Stomach smooth muscle (tissue), 2 donors: Measurements from ENCODE around the gene LTBP4.

Experiments
- H3K27ac ChIP-seq: one replicate; pipeline ENCODE4 v1.7.0; 2013; ENCODE audit warnings: mild to moderate bottlenecking, low read length, inconsistent platforms
- H3K27me3 ChIP-seq, 2 donors: one replicate each; pipeline ENCODE4 v1.7.0; 2013; ENCODE audit warnings: low read length in 2 of 2; ENCODE audit not compliant: insufficient read depth in 2 of 2, control insufficient read depth in 1 of 2
- H3K36me3 ChIP-seq, 2 donors: one replicate each; pipeline ENCODE4 v1.7.0; 2013; ENCODE audit warnings: low read length in 2 of 2; ENCODE audit not compliant: control insufficient read depth in 2 of 2, insufficient read depth in 2 of 2
- H3K4me1 ChIP-seq: one replicate; pipeline ENCODE4 v1.7.0; 2013; ENCODE audit warnings: low read length; ENCODE audit not compliant: control insufficient read depth, insufficient read depth
- H3K4me3 ChIP-seq, 2 donors: one replicate each; pipeline ENCODE4 v1.7.0; 2013; ENCODE audit warnings: low read length in 2 of 2
- H3K9ac ChIP-seq, 2 donors: one replicate each; pipeline ENCODE4 v1.7.0; 2013; ENCODE audit warnings: low read length in 2 of 2, mild to moderate bottlenecking in 1 of 2
- H3K9me3 ChIP-seq, 2 donors: one replicate each; pipeline ENCODE4 v1.7.0; 2013; ENCODE audit warnings: low read length in 2 of 2; ENCODE audit not compliant: control insufficient read depth in 2 of 2
- donor health status: healthy.
- donor health status: Pancreatic carcinoma.

LTBP4 gene

DNA sequence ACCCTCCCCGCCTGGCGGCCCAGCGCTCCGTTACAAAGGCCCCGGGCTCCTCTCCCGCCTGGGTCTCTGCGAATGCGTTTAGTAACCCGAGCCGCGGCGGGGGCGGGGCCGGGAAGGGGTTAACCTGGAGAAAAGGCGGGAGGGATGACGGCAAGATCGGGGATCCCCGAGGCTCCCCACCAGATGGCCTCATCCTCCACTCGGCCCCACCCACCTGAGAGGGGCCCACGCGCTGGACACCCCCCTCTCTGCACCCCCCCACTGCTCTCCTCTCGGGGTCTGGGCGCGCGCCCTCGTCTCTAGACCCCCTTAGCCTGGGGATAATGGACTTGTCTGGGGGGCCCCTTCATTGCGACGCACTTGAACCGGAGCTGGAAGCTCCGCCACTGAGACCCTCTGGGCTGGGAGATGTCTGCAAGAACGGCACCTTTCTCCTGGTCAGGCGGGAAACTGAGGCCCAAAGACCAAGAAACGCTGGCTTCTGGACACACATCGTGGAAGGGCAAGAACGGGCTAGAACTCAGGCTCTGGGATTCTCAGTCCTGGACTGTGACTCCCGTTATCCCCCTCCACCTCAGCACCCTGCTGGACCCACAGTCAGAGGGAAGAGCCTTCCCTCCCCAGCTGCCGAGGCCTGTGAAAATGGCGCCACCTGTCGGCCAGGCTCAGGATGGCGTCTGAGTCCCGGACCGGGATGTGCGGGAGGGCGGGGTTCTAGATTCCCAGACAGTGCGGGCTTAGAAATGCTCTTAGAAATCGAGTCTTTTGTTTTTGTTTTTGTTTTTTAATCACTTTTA lies 2.9 kb upstream of the LTBP4 start:
- no peak overlapping the region for H3K9ac ChIP-seq
- H3K27ac ChIP-seq = no peak overlapping the region
- H3K9me3 ChIP-seq = no peaks in the 10 kb centered on the region
- peaks cover 17 to 45% of the 10 kb centered on the region in 2 donors for H3K27me3 ChIP-seq
- H3K4me1 ChIP-seq = peaks cover 51% of the 10 kb centered on the region
- H3K4me3 ChIP-seq = peak overlapping the region in 1 of 2 donors; percentile 62
- no peaks in the 10 kb centered on the region for H3K36me3 ChIP-seq

DNA sequence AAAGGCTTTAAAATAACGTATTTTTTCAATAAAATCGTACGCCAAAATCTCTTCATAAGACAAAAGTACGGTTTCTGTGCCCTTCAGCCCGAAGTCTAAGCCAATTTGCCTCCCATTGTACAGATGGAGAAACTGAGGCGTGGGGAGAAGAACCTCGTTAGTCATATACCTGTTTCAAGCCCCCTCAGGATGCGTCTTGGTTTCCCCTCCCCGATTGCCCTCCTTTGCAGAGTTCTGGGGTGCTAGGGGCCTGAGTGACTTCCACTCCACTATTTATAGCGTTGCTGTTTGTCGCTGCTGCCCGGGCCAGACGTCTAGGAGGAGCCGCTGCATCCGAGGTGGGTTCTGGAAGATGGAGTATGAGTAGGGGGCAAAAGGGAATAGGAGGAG lies 2.3 kb upstream of the LTBP4 start:
- H3K4me3 ChIP-seq = no peak overlapping the region
- H3K27ac ChIP-seq = no peak overlapping the region
- no peak overlapping the region for H3K9ac ChIP-seq
- H3K9me3 ChIP-seq = no peaks in the 10 kb centered on the region
- H3K27me3 ChIP-seq = peaks cover 17 to 45% of the 10 kb centered on the region in 2 donors
- peaks cover 51% of the 10 kb centered on the region for H3K4me1 ChIP-seq
- no peaks in the 10 kb centered on the region for H3K36me3 ChIP-seq

DNA sequence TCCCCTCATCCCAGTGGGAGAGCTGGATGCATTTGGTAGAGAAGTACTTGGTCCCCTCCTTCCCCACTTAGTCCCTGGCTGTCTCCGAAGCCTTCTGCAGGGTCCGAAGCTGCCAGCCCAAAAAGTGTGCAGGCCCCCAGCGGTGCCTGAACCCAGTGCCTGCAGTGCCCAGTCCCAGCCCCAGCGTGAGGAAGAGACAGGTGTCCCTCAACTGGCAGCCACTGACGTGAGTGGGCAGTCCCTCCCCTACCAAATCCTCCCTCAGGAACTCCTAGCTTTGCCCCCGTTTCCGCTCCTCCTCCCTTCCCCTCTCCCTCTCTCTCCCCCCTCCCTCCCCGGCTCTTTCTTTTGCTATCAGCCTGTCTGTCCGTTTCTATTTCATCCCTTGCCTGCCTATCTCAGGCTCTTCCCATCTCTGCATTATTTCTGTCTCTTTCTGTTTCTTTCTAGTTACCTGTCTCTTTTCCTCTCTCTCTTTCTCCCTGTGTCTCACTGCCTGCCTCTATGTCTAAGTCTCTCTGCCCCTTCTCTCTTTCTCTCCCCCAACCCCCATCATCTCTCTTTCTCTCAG lies 1.8 kb upstream of the LTBP4 start:
- H3K4me1 ChIP-seq = peaks cover 56% of the 10 kb centered on the region
- H3K27ac ChIP-seq = peak overlapping the region; percentile 24
- peak overlapping the region in 1 of 2 donors; percentile 47 for H3K4me3 ChIP-seq
- H3K9me3 ChIP-seq = no peaks in the 10 kb centered on the region
- no peaks in the 10 kb centered on the region for H3K36me3 ChIP-seq
- H3K9ac ChIP-seq = no peak overlapping the region
- peaks cover 16 to 43% of the 10 kb centered on the region in 2 donors for H3K27me3 ChIP-seq

DNA sequence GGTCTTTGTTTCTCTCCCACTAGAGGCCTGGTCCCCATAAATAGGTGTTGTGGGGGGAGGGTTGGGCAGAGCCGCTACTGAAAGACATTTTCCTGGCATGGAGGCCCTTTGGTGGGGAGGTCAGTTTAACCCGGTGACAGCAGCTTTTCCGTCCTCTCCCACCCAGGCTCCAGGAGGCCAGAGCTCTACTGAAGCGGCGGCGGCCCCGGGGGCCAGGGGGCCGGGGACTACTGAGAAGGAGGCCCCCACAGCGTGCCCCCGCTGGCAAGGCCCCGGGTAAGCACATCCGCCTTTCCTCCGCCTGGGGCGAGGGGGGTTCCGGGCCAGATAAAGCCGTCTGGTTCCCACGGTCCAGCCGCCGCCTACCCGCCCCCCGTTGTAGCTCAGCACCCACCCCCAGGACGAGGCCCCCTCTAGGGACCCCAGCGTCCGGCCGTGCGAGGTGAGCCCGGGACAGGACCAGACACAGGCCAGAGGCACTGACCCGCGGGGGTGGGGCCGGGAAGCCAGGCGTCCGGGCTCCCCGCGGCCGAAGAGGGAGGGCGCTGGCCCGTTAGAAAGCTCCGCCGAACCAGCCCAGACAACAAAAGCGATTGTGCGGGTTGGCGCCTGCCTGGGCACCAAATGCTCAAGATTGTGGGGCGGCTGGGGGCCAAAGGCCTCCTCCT lies 1.1 kb upstream of the LTBP4 start:
- H3K4me1 ChIP-seq = peaks cover 62% of the 10 kb centered on the region
- no peaks in the 10 kb centered on the region for H3K36me3 ChIP-seq
- peaks cover 15 to 43% of the 10 kb centered on the region in 2 donors for H3K27me3 ChIP-seq
- no peaks in the 10 kb centered on the region for H3K9me3 ChIP-seq
- peak overlapping the region in 1 of 2 donors; percentile 47 for H3K4me3 ChIP-seq
- peak overlapping the region; percentile 53 for H3K27ac ChIP-seq
- H3K9ac ChIP-seq = peak overlapping the region in 1 of 2 donors; percentile 21

DNA sequence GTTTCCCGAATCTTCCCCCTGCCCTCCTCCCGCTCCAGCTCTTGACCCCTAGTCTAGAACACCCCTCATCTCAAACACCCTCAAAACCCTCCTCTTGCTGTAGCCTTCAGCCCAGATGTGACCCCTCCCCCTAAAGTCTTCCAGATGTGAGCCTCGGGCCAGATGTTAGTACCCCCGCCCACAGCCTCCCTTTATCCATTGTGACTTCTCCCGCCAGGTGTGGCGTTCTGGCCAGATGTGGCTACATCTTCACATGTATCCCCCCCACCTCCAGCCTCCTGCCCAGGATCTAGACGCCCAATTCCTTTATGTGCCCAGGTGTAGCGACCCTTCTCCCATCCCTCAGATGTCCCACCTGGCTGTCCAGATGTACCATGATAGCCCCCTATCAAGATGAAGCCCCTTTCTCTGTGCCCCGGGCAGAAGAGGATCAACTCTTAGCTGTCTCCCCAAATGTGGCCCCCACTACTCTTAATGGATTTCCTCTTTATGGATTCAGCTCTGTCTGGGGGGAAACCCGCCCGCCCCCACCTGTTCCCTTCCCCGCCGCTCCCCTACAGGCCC lies 517 bp upstream of the LTBP4 start:
- peaks cover 68% of the 10 kb centered on the region for H3K4me1 ChIP-seq
- H3K27me3 ChIP-seq = peaks cover 15 to 39% of the 10 kb centered on the region in 2 donors
- peak overlapping the region; percentile 53 for H3K27ac ChIP-seq
- peak overlapping the region in 1 of 2 donors; percentile 47 for H3K4me3 ChIP-seq
- H3K9me3 ChIP-seq = no peaks in the 10 kb centered on the region
- no peaks in the 10 kb centered on the region for H3K36me3 ChIP-seq
- H3K9ac ChIP-seq = peak overlapping the region; percentile 21

DNA sequence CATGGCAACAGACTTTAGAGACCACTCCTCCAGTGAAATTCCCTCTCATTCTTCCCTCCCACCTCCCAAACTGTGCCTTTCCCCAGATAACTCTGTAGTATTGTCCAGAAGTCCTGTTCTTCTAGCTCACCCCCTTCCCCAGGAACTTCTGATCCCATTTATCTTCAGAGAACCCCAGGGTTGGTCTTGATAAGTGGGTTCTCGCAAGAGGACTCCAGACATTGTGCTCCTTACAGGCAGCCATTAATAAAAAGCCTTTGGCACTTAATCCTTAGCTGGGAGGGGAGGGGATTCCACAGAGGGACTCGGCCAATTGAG lies 1.9 kb downstream of the LTBP4 start:
- H3K9ac ChIP-seq = peak overlapping the region; percentile 29 to 68
- peak overlapping the region; percentile 73 for H3K27ac ChIP-seq
- H3K9me3 ChIP-seq = no peaks in the 10 kb centered on the region
- H3K4me1 ChIP-seq = peaks cover 67% of the 10 kb centered on the region
- peaks cover 8 to 23% of the 10 kb centered on the region in 2 donors for H3K27me3 ChIP-seq
- no peaks in the 10 kb centered on the region for H3K36me3 ChIP-seq
- H3K4me3 ChIP-seq = peak overlapping the region; percentile 77 to 81

DNA sequence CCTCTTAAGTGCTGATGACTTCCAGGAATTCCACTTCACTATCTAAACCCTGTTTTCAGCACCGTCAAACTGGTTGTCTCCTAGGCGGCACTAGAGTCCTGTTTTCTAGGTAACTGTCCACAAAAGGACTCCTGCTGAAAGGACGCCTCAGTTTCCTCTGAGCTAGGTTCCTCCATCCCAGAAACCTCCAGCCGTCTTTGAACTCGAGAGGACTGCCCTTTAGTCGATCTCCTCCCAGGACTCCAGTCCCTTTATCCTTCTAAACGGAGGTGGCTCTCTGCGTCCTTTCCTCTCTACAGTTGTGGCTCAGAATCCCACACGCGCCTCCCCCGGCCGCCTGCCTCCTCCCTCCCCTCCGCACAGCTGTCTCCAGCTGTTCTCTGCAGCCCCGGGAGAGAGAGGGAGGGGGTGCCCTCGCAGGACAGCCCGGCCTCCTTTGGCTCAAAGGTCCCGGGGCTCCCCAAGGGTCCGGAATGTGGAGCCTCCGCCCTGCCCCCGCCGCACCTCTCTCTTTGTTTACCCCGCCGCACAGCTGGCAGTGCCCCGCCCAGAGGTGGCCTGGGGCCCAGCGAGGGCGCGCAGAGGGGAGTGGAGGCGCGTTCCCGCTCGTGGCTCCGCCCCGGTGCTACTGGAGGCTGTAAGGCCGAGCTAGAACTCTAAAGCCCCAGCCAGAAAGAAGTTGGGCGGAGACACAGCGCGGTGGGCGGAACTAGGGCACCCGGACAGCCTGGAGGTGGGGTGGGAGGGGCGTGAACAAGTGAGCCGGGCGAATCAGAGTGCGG lies 2.4 kb downstream of the LTBP4 start:
- no peaks in the 10 kb centered on the region for H3K36me3 ChIP-seq
- peak overlapping the region; percentile 58 to 68 for H3K9ac ChIP-seq

DNA sequence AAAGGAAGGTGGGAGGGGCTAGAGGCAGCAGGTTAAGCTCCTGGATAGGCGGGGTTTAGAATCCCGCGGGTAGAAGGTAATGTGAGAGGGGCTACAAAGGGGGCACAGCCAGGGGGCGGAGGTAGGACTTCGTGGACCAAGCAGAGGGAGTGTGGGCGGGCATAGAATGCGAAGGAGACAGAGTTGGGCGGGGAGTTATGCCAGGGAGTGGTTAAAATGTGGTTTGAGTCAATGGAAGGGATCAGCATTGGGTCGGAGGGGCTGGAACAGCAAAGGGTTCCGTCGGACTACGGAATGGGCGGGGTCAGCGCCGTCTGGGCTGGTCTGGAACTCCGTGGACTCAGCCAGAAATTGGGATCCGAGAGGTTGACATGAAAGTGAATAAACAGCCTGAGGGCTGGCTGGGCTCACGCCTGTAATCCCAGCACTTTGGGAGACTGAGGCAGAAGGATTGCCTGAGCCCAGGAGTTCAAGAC lies 3.0 kb downstream of the LTBP4 start:
- no peak overlapping the region for H3K9ac ChIP-seq
- H3K9me3 ChIP-seq = no peaks in the 10 kb centered on the region
- H3K4me1 ChIP-seq = peaks cover 58% of the 10 kb centered on the region
- H3K36me3 ChIP-seq = no peaks in the 10 kb centered on the region
- H3K27me3 ChIP-seq = peaks cover under 1 to 21% of the 10 kb centered on the region in 2 donors
- H3K27ac ChIP-seq = peak overlapping the region; percentile 73
- peak overlapping the region; percentile 49 to 77 for H3K4me3 ChIP-seq

More for the DNA sequence above, 2.4 kb downstream of the LTBP4 start:
- Histone ChIP-seq H3K27ac (peak overlapping the region; percentile 73), H3K27me3 (peaks cover 4 to 20% of the 10 kb centered on the region in 2 donors), H3K4me3 (peak overlapping the region; percentile 49 to 77), H3K9me3 (no peaks in the 10 kb centered on the region), H3K4me1 (peaks cover 63% of the 10 kb centered on the region)

DNA sequence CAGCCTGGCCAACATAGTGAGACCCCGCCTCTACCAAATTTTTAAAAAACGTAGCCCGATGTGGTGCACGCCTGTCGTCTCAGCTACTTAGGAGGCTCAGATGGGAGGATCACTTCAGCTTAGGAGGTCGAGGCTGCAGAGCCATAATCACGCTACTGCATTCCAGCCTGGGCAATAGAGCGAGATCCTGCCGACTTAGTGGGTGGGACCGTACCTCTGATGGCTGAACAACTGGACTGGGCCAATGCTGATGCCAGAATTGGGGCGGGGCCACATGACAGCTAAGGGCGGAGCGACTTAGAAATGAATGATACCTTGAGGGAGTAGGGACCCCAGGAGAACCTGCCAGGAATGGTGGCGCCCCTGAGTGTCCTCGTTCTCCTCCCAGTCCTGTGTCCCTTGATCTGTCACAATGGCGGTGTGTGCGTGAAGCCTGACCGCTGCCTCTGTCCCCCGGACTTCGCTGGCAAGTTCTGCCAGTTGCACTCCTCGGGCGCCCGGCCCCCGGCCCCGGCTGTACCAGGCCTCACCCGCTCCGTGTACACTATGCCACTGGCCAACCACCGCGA lies 3.6 kb downstream of the LTBP4 start:
- peak overlapping the region; percentile 24 for H3K27ac ChIP-seq

More for the DNA sequence above, 3.6 kb downstream of the LTBP4 start:
- H3K27me3 ChIP-seq = peaks cover 0 to 26% of the 10 kb centered on the region in 2 donors
- no peak overlapping the region for H3K9ac ChIP-seq
- H3K4me1 ChIP-seq = peaks cover 57% of the 10 kb centered on the region
- H3K9me3 ChIP-seq = no peaks in the 10 kb centered on the region
- H3K4me3 ChIP-seq = peak overlapping the region; percentile 51 to 77
- H3K36me3 ChIP-seq = no peaks in the 10 kb centered on the region
